HEK293 (cell line): ENCODE measurements around the gene NCAN.

Experiments
- CTCF ChIA-PET: fragments of 350-600 bp; formaldehyde crosslinking; extraction: SDS; loops from one replicate; lab custom pipeline; 2021; ENCODE audit warnings: antibody characterized with exemption; lab: Yijun Ruan, JAX
- POLR2A ChIA-PET: fragments of 300-600 bp; formaldehyde crosslinking; extraction: SDS; loops from one replicate; lab custom pipeline; 2020; ENCODE audit warnings: antibody characterized with exemption, inconsistent platforms; lab: Yijun Ruan, JAX
- H3K27ac ChIP-seq: fragments of 200-500 bp; sonication (Bioruptor generic); 2 replicates; pipeline ENCODE4 v1.5.1; 2014; ENCODE audit warnings: low read depth, low read length, control low read depth, inconsistent platforms; ENCODE audit errors: extremely low read depth
- H3K36me3 ChIP-seq, 2 experiments: fragments of 200-500 bp in 1 of 2; sonication (Bioruptor generic) in 1 of 2; 1 replicate in 1 of 2; 2 replicates in 1 of 2; pipeline ENCODE4 v1.5.1; 2014 to 2017; ENCODE audit warnings: inconsistent platforms in 2 of 2, low read length in 2 of 2; ENCODE audit not compliant: control insufficient read depth in 2 of 2, insufficient read depth in 1 of 2
- H3K4me1 ChIP-seq: fragments of 200-500 bp; sonication (Bioruptor generic); 2 replicates; pipeline ENCODE4 v1.5.1; 2014; ENCODE audit warnings: mild to moderate bottlenecking, low read length, inconsistent platforms; ENCODE audit not compliant: control insufficient read depth, insufficient read depth
- H3K4me3 ChIP-seq: 2 replicates; pipeline ENCODE4 v1.5.1; 2011; ENCODE audit warnings: low read depth, mild to moderate bottlenecking, control low read depth, low read length, moderate library complexity
- H3K9me3 ChIP-seq: fragments of 200-500 bp; sonication (Bioruptor generic); 2 replicates; pipeline ENCODE4 v1.5.1; 2014; ENCODE audit warnings: low read depth, low read length, inconsistent platforms; ENCODE audit not compliant: control insufficient read depth, insufficient read depth
- GLIS1 ChIP-seq: fragments of 450-650 bp; formaldehyde crosslinking; IDR thresholded peaks from 2 replicates; pipeline ENCODE4 v1.5.1; 2016; ENCODE audit warnings: missing biosample characterization, missing genetic modification characterization
- PATZ1 ChIP-seq: fragments of 450-650 bp; formaldehyde crosslinking; IDR thresholded peaks from 2 replicates; pipeline ENCODE4 v1.5.1; 2016; ENCODE audit warnings: missing biosample characterization, missing genetic modification characterization
- REPIN1 ChIP-seq: fragments of 450-650 bp; formaldehyde crosslinking; IDR thresholded peaks from 2 replicates; pipeline ENCODE4 v1.5.1; 2017; ENCODE audit warnings: missing biosample characterization, missing genetic modification characterization, low read depth
- SETDB1 ChIP-seq: IDR thresholded peaks from one replicate; pipeline ENCODE4 v1.6.1; 2017; ENCODE audit warnings: mild to moderate bottlenecking, low read length, moderate library complexity, mixed read lengths; ENCODE audit not compliant: insufficient read length
- SP2 ChIP-seq: fragments of 450-650 bp; formaldehyde crosslinking; IDR thresholded peaks from 2 replicates; pipeline ENCODE4 v1.5.1; 2016; ENCODE audit warnings: missing biosample characterization, missing genetic modification characterization
- YY2 ChIP-seq: fragments of 450-650 bp; formaldehyde crosslinking; IDR thresholded peaks from 2 replicates; pipeline ENCODE4 v1.5.1; 2016; ENCODE audit warnings: missing biosample characterization, missing genetic modification characterization
- ZBTB1 ChIP-seq: fragments of 450-650 bp; formaldehyde crosslinking; IDR thresholded peaks from 2 replicates; pipeline ENCODE4 v1.5.1; 2016; ENCODE audit warnings: missing biosample characterization, missing genetic modification characterization
- ZBTB44 ChIP-seq: fragments of 450-650 bp; IDR thresholded peaks from 2 replicates; pipeline ENCODE4 v1.5.1; 2018; ENCODE audit warnings: missing biosample characterization, mild to moderate bottlenecking, missing genetic modification characterization
- ZBTB8A ChIP-seq: fragments of 450-650 bp; formaldehyde crosslinking; IDR thresholded peaks from 2 replicates; pipeline ENCODE4 v1.5.1; 2016; ENCODE audit warnings: missing biosample characterization, missing genetic modification characterization
- ZFHX2 ChIP-seq: fragments of 450-650 bp; formaldehyde crosslinking; conservative IDR thresholded peaks from 2 replicates; pipeline ENCODE4 v1.5.1; 2016; ENCODE audit warnings: missing biosample characterization, missing genetic modification characterization
- ZFP69B ChIP-seq: fragments of 450-650 bp; formaldehyde crosslinking; IDR thresholded peaks from 2 replicates; pipeline ENCODE4 v1.5.1; 2016; ENCODE audit warnings: missing biosample characterization, missing genetic modification characterization
- ZNF169 ChIP-seq: fragments of 450-650 bp; formaldehyde crosslinking; IDR thresholded peaks from 2 replicates; pipeline ENCODE4 v1.5.1; 2016; ENCODE audit warnings: missing biosample characterization, missing genetic modification characterization
- ZNF211 ChIP-seq: fragments of 450-650 bp; formaldehyde crosslinking; IDR thresholded peaks from 2 replicates; pipeline ENCODE4 v1.5.1; 2016; ENCODE audit warnings: low read depth, missing biosample characterization, missing genetic modification characterization
- ZNF23 ChIP-seq: fragments of 450-650 bp; formaldehyde crosslinking; IDR thresholded peaks from 2 replicates; pipeline ENCODE4 v1.5.1; 2016; ENCODE audit warnings: missing biosample characterization, missing genetic modification characterization, borderline replicate concordance
- ZNF248 ChIP-seq: fragments of 450-650 bp; formaldehyde crosslinking; IDR thresholded peaks from 2 replicates; pipeline ENCODE4 v1.5.1; 2017; ENCODE audit warnings: missing biosample characterization, missing genetic modification characterization
- ZNF302 ChIP-seq: fragments of 450-650 bp; formaldehyde crosslinking; IDR thresholded peaks from 2 replicates; pipeline ENCODE4 v1.5.1; 2016; ENCODE audit warnings: missing biosample characterization, missing genetic modification characterization, low read depth
- ZNF362 ChIP-seq: fragments of 450-650 bp; formaldehyde crosslinking; IDR thresholded peaks from 2 replicates; pipeline ENCODE4 v1.5.1; 2016; ENCODE audit warnings: missing biosample characterization, missing genetic modification characterization
- ZNF404 ChIP-seq: fragments of 450-650 bp; formaldehyde crosslinking; IDR thresholded peaks from 2 replicates; pipeline ENCODE4 v1.5.1; 2017; ENCODE audit warnings: missing biosample characterization, missing genetic modification characterization
- ZNF585B ChIP-seq: fragments of 450-650 bp; formaldehyde crosslinking; IDR thresholded peaks from 2 replicates; pipeline ENCODE4 v1.5.1; 2016; ENCODE audit warnings: missing biosample characterization, missing genetic modification characterization
- ZNF610 ChIP-seq: fragments of 450-650 bp; formaldehyde crosslinking; IDR thresholded peaks from 2 replicates; pipeline ENCODE4 v1.5.1; 2016; ENCODE audit warnings: missing biosample characterization, missing genetic modification characterization, borderline replicate concordance
- ZNF623 ChIP-seq: fragments of 450-650 bp; formaldehyde crosslinking; IDR thresholded peaks from 2 replicates; pipeline ENCODE4 v1.5.1; 2016; ENCODE audit warnings: missing biosample characterization, missing genetic modification characterization
- ZNF626 ChIP-seq: fragments of 450-650 bp; sonication (Bioruptor Pico); formaldehyde crosslinking; IDR thresholded peaks from 2 replicates; pipeline ENCODE4 v1.5.1; 2018; ENCODE audit warnings: missing biosample characterization, missing genetic modification characterization, inconsistent platforms
- ZNF660 ChIP-seq: fragments of 450-650 bp; IDR thresholded peaks from 2 replicates; pipeline ENCODE4 v1.5.1; 2018; ENCODE audit warnings: missing biosample characterization, mild to moderate bottlenecking, missing genetic modification characterization
- ZNF664 ChIP-seq: fragments of 450-650 bp; formaldehyde crosslinking; IDR thresholded peaks from 2 replicates; pipeline ENCODE4 v1.5.1; 2016; ENCODE audit warnings: missing biosample characterization, missing genetic modification characterization
- ZNF76 ChIP-seq: fragments of 450-650 bp; formaldehyde crosslinking; IDR thresholded peaks from 2 replicates; pipeline ENCODE4; 2016; ENCODE audit warnings: low read depth, missing biosample characterization, missing genetic modification characterization, borderline replicate concordance
- ZNF791 ChIP-seq: fragments of 450-650 bp; formaldehyde crosslinking; IDR thresholded peaks from 2 replicates; pipeline ENCODE4 v1.5.1; 2016; ENCODE audit warnings: missing biosample characterization, missing genetic modification characterization
- ZNF792 ChIP-seq: fragments of 450-650 bp; formaldehyde crosslinking; IDR thresholded peaks from 2 replicates; pipeline ENCODE4 v1.5.1; 2016; ENCODE audit warnings: missing biosample characterization, missing genetic modification characterization

The NCAN gene

GRCh38 chr19:19263886-19264487 is 52.2 kb downstream of the NCAN start:
- Histone ChIP-seq H3K4me3 (no peak overlapping the region), H3K9me3 (no peaks in the 10 kb centered on the region), H3K4me1 (no peaks in the 10 kb centered on the region), H3K36me3 (no peaks in the 10 kb centered on the region), H3K27ac (no peak overlapping the region)
- ChIA-PET POLR2A (no interaction called here), CTCF (no interaction called here)
- no peak for TF ChIP-seq ZNF623 (tag by site-specific recombination)
- TF ChIP-seq ZNF610 (tag by site-specific recombination): no peak
- no peak for TF ChIP-seq PATZ1 (tag by site-specific recombination)
- TF ChIP-seq ZNF791 (tag by site-specific recombination): no peak
- TF ChIP-seq ZNF664 (tag by site-specific recombination): no peak
- no peak for TF ChIP-seq ZNF792 (tag by site-specific recombination)
- no peak for TF ChIP-seq SP2 (tag by site-specific recombination)
- TF ChIP-seq YY2 (tag by site-specific recombination): no peak
- TF ChIP-seq SETDB1: no peak
- TF ChIP-seq ZNF362: no peak
- no peak for TF ChIP-seq REPIN1 (tag by site-specific recombination)
- no peak for TF ChIP-seq ZNF23 (tag by site-specific recombination)
- TF ChIP-seq ZNF660 (tag by site-specific recombination): no peak
- no peak for TF ChIP-seq ZNF248 (tag by site-specific recombination)
- no peak; the same call in 1 of the 2 replicates for TF ChIP-seq ZFHX2 (tag by site-specific recombination)
- TF ChIP-seq ZNF302 (tag by site-specific recombination): no peak
- no peak for TF ChIP-seq ZNF626 (tag by site-specific recombination)
- no peak for TF ChIP-seq ZBTB44 (tag by site-specific recombination)
- TF ChIP-seq ZBTB1 (tag by site-specific recombination): no peak

- Histone ChIP-seq H3K27ac (no peak overlapping the region), H3K4me1 (no peaks in the 10 kb centered on the region), H3K36me3 (no peaks in the 10 kb centered on the region), H3K9me3 (no peaks in the 10 kb centered on the region), H3K4me3 (no peak overlapping the region)
- ChIA-PET CTCF (no interaction called here), POLR2A (no interaction called here)
- TF ChIP-seq ZNF585B (tag by site-specific recombination): no peak
- TF ChIP-seq ZNF76: no peak
- TF ChIP-seq ZNF211 (tag by site-specific recombination): no peak
- TF ChIP-seq ZNF404 (tag by site-specific recombination): no peak
- no peak for TF ChIP-seq ZNF791 (tag by site-specific recombination)
- no peak for TF ChIP-seq ZBTB8A
- no peak for TF ChIP-seq GLIS1
- TF ChIP-seq ZFP69B (tag by site-specific recombination): no peak
- TF ChIP-seq ZNF169 (tag by site-specific recombination): no peak
These were observed 55.5 kb downstream of the NCAN start for GRCh38 chr19:19267305-19267704.
